Cardiac fibroblast (primary cell): ENCODE data around the gene LGALS1.

Experiments
- DNase-seq, 2 donors: peaks; one replicate each; pipeline versions ENCODE4 v3.0.0 to v3.0.0-alpha.2; 2010; ENCODE audit warnings: low read depth in 2 of 2
- H3K4me3 ChIP-seq, 2 donors: replicated peaks in 1 of 2; 1 replicate in 1 of 2; 2 replicates in 1 of 2; pipeline ENCODE4 v1.5.1; 2011; ENCODE audit warnings: low read depth in 2 of 2, low read length in 2 of 2, mild to moderate bottlenecking in 2 of 2, moderate library complexity in 1 of 2
- TF ChIP-seq, protein P1 (sequence below): IDR thresholded peaks from one replicate; pipeline ENCODE4 v1.5.1; 2011; ENCODE audit warnings: low read depth, mild to moderate bottlenecking, low read length, inconsistent platforms

The LGALS1 gene

DNA sequence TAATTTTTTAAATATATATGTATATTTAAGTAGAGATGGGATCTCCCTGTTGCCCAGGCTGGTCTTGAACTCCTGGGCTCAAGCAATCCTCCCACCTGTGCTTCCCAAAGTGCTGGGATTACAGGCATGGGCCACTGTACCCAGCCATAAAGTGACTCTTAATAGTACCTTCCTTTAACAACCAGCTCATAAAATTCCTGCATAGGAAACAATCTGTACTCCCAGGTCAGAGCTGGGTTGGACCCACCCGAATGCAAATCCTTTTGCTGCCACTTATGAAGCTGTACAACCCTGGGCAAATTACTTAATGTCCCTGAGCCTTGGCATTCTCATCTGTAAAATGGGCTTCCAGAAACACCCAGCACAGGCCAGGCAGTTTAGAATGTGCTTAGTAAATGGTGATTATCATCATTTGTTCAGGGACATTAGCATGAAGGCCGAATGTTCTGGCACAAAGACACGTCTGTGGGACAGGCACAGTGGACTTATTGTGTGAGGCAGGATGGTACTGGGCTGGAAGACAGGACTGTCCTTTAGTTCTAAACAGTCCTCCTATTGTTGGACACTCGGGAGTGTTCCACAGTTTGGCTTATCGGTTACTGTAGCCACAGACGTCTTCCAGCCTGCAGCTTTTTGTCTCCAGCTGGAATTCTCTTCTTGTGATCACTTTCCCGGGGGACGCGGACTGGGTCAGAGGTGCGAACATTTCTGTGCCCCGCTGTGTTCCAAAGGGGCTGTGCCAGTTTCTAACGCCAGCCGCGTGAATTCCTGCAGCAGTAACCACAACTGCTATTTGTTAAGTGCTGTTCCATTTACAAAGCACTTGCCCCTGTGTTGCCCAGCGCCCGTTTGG is 11.0 kb upstream of the LGALS1 start:
- DNase-seq = peak in 1 of 2 donors; percentile 56
- no peak overlapping the region for H3K4me3 ChIP-seq
- TF ChIP-seq, protein P1, sequence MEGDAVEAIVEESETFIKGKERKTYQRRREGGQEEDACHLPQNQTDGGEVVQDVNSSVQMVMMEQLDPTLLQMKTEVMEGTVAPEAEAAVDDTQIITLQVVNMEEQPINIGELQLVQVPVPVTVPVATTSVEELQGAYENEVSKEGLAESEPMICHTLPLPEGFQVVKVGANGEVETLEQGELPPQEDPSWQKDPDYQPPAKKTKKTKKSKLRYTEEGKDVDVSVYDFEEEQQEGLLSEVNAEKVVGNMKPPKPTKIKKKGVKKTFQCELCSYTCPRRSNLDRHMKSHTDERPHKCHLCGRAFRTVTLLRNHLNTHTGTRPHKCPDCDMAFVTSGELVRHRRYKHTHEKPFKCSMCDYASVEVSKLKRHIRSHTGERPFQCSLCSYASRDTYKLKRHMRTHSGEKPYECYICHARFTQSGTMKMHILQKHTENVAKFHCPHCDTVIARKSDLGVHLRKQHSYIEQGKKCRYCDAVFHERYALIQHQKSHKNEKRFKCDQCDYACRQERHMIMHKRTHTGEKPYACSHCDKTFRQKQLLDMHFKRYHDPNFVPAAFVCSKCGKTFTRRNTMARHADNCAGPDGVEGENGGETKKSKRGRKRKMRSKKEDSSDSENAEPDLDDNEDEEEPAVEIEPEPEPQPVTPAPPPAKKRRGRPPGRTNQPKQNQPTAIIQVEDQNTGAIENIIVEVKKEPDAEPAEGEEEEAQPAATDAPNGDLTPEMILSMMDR = no peak

DNA sequence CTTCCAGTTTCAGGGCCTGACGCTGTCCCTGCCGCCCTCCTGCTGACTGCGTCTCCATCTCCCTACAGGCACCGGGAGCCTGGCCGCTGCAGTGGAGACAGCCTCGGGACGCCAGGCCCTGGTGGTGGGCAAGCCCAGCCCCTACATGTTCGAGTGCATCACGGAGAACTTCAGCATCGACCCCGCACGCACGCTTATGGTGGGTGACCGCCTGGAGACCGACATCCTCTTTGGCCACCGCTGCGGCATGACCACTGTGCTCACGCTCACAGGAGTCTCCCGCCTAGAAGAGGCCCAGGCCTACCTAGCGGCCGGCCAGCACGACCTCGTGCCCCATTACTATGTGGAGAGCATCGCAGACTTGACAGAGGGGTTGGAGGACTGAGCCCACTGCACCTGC is 9.9 kb upstream of the LGALS1 start:
- no peak for DNase-seq
- TF ChIP-seq, protein P1 = no peak
- H3K4me3 ChIP-seq = no peak overlapping the region

DNA sequence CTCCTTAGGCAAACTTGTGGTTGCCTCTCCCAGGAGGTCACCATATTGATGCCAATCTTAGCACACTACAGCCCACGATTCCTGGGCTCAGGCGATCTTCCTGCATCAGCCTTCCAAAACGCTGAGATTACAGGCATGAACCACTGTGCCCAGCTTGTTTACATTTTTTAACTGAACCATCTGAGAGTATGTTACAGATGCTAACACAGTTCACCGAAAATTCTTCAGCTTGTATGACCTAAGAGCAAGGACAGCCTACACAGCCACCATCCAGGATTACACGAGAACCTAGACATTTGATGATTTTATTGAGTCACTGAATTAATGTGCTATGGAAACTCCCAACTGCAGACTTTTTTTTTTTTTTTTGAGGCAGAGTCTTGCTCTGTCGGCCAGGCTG is 5.8 kb upstream of the LGALS1 start:
- DNase-seq = no peak
- no peak overlapping the region for H3K4me3 ChIP-seq
- TF ChIP-seq, protein P1 = no peak

DNA sequence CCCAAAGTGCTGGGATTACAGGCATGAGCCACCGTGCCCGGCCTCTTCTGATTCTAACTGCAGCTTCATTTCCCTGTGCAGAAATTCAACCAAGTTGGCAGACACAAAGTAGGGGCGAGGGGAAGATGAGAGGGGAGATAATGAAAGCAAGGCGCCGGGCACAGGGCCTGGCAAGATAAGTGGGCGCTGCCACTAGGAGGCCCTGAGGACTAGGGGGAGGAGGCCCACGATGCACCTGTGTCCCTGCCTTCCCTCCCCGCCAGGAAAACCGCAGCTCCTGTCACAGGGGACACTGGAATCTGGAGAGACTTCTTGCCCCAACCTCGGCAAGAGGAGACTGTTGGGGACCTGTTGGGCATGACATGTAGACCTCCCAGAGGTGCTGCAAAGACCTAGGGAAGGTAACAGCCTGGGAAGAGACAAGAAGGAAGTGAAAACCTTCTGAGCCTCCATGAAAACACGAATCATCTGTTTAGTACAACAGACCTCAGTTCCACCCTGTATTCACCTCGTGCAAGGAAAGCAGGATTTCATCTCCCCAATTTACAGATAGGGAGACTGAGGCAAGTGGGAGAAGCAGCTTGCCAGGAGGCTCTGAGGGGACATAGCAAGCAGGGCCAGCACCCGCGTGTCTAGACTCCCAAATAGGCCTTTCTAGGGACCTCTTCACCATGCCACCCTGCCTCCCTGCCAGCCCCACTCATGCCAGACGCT is 3.1 kb upstream of the LGALS1 start:
- DNase-seq = no peak
- H3K4me3 ChIP-seq = no peak overlapping the region
- TF ChIP-seq, protein P1 = no peak

DNA sequence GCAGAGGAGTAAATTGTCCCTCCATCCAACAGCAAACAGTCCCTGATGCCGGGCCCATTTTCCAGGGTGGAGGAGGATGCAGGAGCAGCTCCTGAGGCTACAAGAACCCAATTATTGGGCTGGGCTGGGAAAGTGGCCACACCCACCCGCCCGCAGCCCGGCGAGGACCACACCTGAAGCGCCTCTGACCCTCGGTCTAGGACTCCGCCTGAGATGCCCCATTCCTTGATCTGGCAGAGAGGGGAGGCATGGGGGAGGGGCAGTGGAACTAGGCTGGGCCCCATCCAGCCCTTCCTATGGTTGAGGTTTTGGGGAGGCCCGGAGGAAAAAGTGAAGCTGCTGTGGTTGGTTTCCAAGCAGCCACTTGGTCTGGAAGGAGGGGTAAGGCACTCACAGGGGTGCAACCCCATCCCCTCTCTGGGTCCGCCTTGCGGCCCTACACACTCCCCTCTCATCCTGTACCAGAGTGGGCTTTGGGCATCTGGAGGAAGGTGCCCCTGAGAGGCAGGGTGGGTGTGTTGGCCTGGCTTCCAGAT is 2.4 kb upstream of the LGALS1 start:
- no peak for DNase-seq
- TF ChIP-seq, protein P1 = no peak
- H3K4me3 ChIP-seq = no peak overlapping the region

DNA sequence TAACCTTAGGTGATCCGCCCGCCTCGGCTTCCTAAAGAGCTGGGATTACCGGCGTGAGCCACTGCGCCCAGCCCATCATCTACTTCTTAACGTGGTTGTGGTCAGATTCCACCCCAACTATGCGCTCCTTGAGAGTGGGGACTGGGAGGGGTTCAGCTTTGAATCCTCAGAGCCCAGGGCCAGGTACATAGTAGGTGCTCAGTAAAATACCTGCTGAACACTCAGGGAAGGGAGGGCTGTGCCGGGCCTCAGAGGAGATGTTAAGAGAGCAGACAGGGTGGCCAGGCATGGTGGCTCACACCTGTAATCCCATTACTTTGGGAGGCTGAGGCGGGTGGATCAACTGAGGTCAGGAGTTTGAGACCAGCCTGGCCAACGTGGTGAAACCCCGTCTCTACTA is 1.2 kb upstream of the LGALS1 start:
- DNase-seq = no peak
- no peak overlapping the region for H3K4me3 ChIP-seq
- TF ChIP-seq, protein P1 = no peak
